Osteoblast (primary cell): ENCODE measurements around the gene RANBP10. TPM values are rescaled to one million over a fixed set of nuclear protein-coding genes. Genes with fewer than 3 reads are reported as not detected.
A peak's percentile ranks its signal among the peaks of the same experiment; 100 is the strongest.

Source experiments
- DNase-seq: peaks from one replicate; pipeline ENCODE4 v3.0.0; 2011; ENCODE audit warnings: low spot score, mixed read lengths; ENCODE audit not compliant: insufficient read length; ENCODE audit errors: missing footprints
- H2AFZ ChIP-seq: 2 replicates; pipeline ENCODE4 v1.6.0; 2011; ENCODE audit warnings: mild to moderate bottlenecking, low read length
- H3K27ac ChIP-seq: 2 replicates; pipeline ENCODE4 v1.5.1; 2011; ENCODE audit warnings: mild to moderate bottlenecking, low read depth, low read length, moderate library complexity
- H3K27me3 ChIP-seq: 2 replicates; pipeline ENCODE4 v1.6.0; 2012; ENCODE audit warnings: mild to moderate bottlenecking, control low read depth, inconsistent platforms, low read length, moderate library complexity; ENCODE audit not compliant: insufficient read depth
- H3K36me3 ChIP-seq: 2 replicates; pipeline ENCODE4 v1.5.1; 2011; ENCODE audit warnings: mild to moderate bottlenecking, low read length, control low read depth, moderate library complexity; ENCODE audit not compliant: insufficient read depth
- H3K4me1 ChIP-seq: 2 replicates; pipeline ENCODE4 v1.5.1; 2011; ENCODE audit warnings: mild to moderate bottlenecking, low read length, control low read depth, moderate library complexity; ENCODE audit not compliant: insufficient read depth
- H3K4me2 ChIP-seq: 2 replicates; pipeline ENCODE4 v1.6.0; 2011; ENCODE audit warnings: mild to moderate bottlenecking, low read length; ENCODE audit not compliant: insufficient read depth
- H3K4me3 ChIP-seq: fragments of 200-600 bp; sonication (generic); 3 replicates; pipeline ENCODE4 v1.5.1; 2012; ENCODE audit warnings: mild to moderate bottlenecking, low read length, inconsistent platforms; ENCODE audit not compliant: insufficient read depth
- H3K79me2 ChIP-seq: 2 replicates; pipeline ENCODE4 v1.6.0; 2012; ENCODE audit warnings: mild to moderate bottlenecking, low read length, control low read depth, inconsistent platforms; ENCODE audit not compliant: insufficient read depth
- H3K9me3 ChIP-seq: 2 replicates; pipeline ENCODE4 v1.5.1; 2011; ENCODE audit warnings: low read depth, low read length, control low read depth
- H4K20me1 ChIP-seq: 2 replicates; pipeline ENCODE4 v1.6.0; 2012; ENCODE audit warnings: mild to moderate bottlenecking, low read length, control low read depth; ENCODE audit not compliant: insufficient read depth
- total RNA-seq: library from RNA; depleted of rRNA; stranded (reverse); fragments of >200 nt; gene quantifications from 2 replicates; pipeline ENCODE4 v1.2.3, GENCODE V29; 2012
- TF ChIP-seq, protein P1 (sequence below): IDR thresholded peaks from 2 replicates; pipeline ENCODE4 v1.5.1; 2011; ENCODE audit warnings: mild to moderate bottlenecking, low read depth, low read length, moderate library complexity; ENCODE audit errors: extremely low read depth

The RANBP10 gene
- total RNA-seq, 1 donor = 5.4 TPM

DNA sequence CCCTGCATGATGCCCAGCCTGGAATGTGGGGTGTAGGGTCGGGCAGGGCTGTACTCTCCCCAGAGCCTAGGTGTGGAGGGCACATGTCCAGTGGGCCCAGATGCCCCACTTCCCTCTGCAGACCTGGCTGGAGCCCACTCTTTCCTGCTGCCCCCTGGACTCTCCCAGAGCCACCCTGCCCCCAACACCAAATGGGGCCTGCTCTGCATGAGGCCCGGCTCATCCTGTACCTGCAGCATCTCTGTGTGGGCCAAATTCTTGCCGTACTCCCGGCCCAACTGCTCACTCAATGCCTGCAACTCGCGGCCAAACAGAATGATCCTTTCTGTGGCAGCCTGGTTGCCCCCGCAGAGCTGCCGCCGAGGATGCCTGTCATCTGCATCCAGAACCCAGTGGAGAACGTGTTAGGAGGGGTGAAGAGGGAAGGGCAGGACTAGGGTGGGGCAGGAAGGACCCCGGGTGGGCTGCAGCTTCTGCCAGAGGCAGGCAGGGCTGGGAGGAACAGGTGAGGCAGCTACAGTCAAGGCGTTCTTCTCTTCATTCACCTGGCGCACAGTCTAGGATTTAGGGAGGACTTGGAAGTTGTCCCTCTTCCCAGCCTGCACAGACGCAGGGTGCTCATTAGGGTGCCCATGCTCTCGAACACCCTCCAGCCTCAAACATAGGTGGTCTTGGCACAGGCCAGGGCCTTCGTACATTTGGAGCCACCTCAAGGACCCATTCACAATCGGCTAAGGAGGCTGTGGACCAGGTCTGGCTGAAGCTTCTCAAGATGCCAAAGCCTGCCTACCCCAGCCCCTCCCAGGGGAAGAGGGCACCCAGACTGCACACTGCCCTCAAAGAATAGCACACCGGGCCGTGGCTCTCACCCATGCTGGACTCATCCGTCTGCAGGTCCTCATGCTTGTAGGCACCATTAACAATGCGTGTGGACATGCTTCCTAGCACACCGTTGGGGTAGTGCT is 78.6 kb downstream of the RANBP10 start:
- H3K4me2 ChIP-seq = no peak overlapping the region
- H3K4me3 ChIP-seq = no peak overlapping the region
- TF ChIP-seq, protein P1, sequence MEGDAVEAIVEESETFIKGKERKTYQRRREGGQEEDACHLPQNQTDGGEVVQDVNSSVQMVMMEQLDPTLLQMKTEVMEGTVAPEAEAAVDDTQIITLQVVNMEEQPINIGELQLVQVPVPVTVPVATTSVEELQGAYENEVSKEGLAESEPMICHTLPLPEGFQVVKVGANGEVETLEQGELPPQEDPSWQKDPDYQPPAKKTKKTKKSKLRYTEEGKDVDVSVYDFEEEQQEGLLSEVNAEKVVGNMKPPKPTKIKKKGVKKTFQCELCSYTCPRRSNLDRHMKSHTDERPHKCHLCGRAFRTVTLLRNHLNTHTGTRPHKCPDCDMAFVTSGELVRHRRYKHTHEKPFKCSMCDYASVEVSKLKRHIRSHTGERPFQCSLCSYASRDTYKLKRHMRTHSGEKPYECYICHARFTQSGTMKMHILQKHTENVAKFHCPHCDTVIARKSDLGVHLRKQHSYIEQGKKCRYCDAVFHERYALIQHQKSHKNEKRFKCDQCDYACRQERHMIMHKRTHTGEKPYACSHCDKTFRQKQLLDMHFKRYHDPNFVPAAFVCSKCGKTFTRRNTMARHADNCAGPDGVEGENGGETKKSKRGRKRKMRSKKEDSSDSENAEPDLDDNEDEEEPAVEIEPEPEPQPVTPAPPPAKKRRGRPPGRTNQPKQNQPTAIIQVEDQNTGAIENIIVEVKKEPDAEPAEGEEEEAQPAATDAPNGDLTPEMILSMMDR = no peak
- H3K36me3 ChIP-seq = peaks cover 49% of the 10 kb centered on the region
- peaks cover 8% of the 10 kb centered on the region for H3K4me1 ChIP-seq
- no peaks in the 10 kb centered on the region for H3K79me2 ChIP-seq
- peaks cover 4% of the 10 kb centered on the region for H4K20me1 ChIP-seq
- H3K27me3 ChIP-seq = no peaks in the 10 kb centered on the region
- H3K9me3 ChIP-seq = no peaks in the 10 kb centered on the region
- peak; percentile 75 for DNase-seq
- H2AFZ ChIP-seq = no peak overlapping the region
- no peak overlapping the region for H3K27ac ChIP-seq

DNA sequence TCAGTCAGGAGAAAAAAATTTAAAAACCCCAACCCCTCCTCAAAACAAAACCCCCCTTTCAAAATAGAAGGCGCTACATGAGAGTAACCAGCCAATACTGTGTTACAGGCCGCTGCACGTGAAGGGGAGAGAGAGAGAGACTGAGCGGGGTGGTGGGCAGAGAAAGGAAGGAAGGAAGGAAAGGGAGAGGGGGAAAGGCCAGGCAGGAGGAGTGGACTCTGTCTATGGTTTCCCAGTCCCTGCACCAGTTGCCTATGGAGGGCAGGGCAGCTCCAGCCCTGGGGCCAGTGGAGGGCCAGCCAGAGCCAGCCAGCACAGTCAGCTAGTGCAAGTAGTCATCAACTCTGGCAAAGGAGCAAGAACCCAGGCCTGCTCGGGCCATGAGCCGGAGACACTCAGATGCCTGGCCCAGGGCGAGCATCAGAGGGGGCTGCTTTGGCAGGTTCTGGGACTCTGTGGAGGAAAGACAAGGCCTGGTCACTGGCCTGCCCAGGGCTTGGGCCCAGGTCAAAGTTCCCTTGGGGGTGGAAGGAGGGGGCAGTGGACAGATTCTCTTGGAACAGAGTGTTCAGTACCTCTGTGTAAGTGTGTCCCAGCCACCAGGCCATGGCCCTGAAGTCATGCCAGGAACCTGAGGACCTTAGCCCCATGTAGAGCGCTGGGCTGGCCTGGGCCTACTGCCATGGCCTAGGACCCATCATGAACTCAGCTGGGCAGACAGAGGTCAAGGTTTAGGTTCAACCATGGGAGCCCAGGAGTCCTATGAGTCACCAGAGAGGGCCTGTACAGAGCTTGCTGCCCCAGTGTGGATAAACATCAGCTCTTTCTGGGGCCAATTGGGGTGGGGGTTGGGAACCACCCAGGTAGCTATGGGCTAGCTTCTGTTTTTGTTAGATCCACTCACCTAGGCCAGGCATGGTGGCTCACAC is 80.0 kb downstream of the RANBP10 start:
- H3K27me3 ChIP-seq = no peaks in the 10 kb centered on the region
- peaks cover 11% of the 10 kb centered on the region for H3K4me1 ChIP-seq
- peaks cover 43% of the 10 kb centered on the region for H3K36me3 ChIP-seq
- H4K20me1 ChIP-seq = peaks cover 4% of the 10 kb centered on the region
- H3K4me3 ChIP-seq = no peak overlapping the region
- H3K79me2 ChIP-seq = no peaks in the 10 kb centered on the region
- H3K9me3 ChIP-seq = no peaks in the 10 kb centered on the region
- peak; percentile 62 for DNase-seq
- H3K4me2 ChIP-seq = no peak overlapping the region
- no peak overlapping the region for H2AFZ ChIP-seq
- TF ChIP-seq, protein P1 = no peak
- H3K27ac ChIP-seq = no peak overlapping the region

DNA sequence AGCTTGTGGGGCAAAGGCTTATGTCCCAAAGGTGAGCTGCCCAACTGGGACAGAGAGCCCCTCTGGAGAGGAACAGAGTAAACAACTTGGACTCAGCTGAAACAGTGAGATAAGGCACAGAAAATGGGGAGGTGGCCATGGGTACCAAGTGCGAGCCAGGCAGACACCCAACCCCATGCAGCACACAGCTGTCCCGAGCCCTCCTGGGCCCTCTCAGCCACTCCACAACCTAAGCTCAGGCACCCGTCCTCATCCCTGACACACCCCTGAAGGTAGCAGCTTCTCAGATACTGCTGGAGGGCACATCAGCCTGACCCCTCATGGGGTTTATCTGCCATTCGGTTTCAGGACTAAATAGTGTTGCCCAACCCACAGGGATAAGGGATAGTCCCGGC is 82.5 kb downstream of the RANBP10 start:
- peak overlapping the region; percentile 23 for H3K27ac ChIP-seq
- no peak overlapping the region for H3K4me2 ChIP-seq
- H3K27me3 ChIP-seq = no peaks in the 10 kb centered on the region
- no peaks in the 10 kb centered on the region for H3K9me3 ChIP-seq
- no peak overlapping the region for H3K4me3 ChIP-seq
- peak; percentile 52 for DNase-seq
- H3K4me1 ChIP-seq = peaks cover 21% of the 10 kb centered on the region
- H3K36me3 ChIP-seq = peaks cover 24% of the 10 kb centered on the region
- TF ChIP-seq, protein P1 = no peak
- no peak overlapping the region for H2AFZ ChIP-seq
- H3K79me2 ChIP-seq = peaks cover 2% of the 10 kb centered on the region
- peaks cover 4% of the 10 kb centered on the region for H4K20me1 ChIP-seq
